AG04449 (cell line): ENCODE data around the gene LTB4R2.
"Not testable (repeated sequence)": the region's sequence is repeated elsewhere in the genome, so short reads cannot be mapped to it uniquely, and the experiment has no call there.

Experiments used
- CTCF ChIA-PET: fragments of 350-600 bp; formaldehyde crosslinking; extraction: SDS; loops from one replicate; lab custom pipeline; 2021; ENCODE audit warnings: antibody characterized with exemption; lab: Yijun Ruan, JAX
- POLR2A ChIA-PET: fragments of 400-600, 350-600 bp; formaldehyde crosslinking; extraction: SDS; loops from one replicate; lab custom pipeline; 2020; ENCODE audit warnings: antibody characterized with exemption, inconsistent platforms; lab: Yijun Ruan, JAX
- DNase-seq: peaks from one replicate; pipeline ENCODE4 v3.0.0-alpha.2; 2010; ENCODE audit warnings: low read depth, low spot score
- H3K4me3 ChIP-seq: 2 replicates; pipeline ENCODE4 v1.5.1; 2011; ENCODE audit warnings: low read depth, mild to moderate bottlenecking, control low read depth, low read length
- CTCF ChIP-seq: IDR thresholded peaks from one replicate; pipeline ENCODE4 v1.5.1; 2011; ENCODE audit warnings: mild to moderate bottlenecking, moderate library complexity, low read length, control low read depth, inconsistent platforms; ENCODE audit not compliant: insufficient read depth; ENCODE audit errors: missing control alignments

Gene LTB4R2

GRCh38 chr14:24325041-24325530 lies 15.1 kb downstream of the LTB4R2 start:
- TF ChIP-seq CTCF: no peak
- H3K4me3 ChIP-seq: no peak overlapping the region
- POLR2A ChIA-PET: no interaction called here
- no peak for DNase-seq
- CTCF ChIA-PET: interaction anchor here (1.2 to 37.5 kb wide), 7 partner anchors 8 to 353 kb away, joined by 3 to 1633 read pairs (median 4); partner anchors contain the start of genes ADCY4, CBLN3, CIDEB and DHRS1

GRCh38 chr14:24325963-24326362 lies 16.0 kb downstream of the LTB4R2 start:
- ChIA-PET POLR2A (no interaction called here), CTCF (interaction anchor here (0.6 to 37.5 kb wide), 5 partner anchors 7 to 101 kb away, joined by 3 to 1633 read pairs (median 114); partner anchors contain the start of genes ADCY4, CBLN3, CIDEB and DHRS1)
- DNase-seq: no peak
- no peak overlapping the region for H3K4me3 ChIP-seq
- TF ChIP-seq CTCF: no peak

- ChIA-PET CTCF (interaction anchor here (1.1 to 37.5 kb wide), 9 partner anchors 8 to 100 kb away, joined by 3 to 1633 read pairs (median 14); partner anchors contain the start of genes CBLN3, CIDEB, DHRS1 and KHNYN), POLR2A (no interaction called here)
- H3K4me3 ChIP-seq: no peak overlapping the region
- no peak for TF ChIP-seq CTCF
- DNase-seq: no peak
These were observed 17.4 kb downstream of the LTB4R2 start for GRCh38 chr14:24327303-24327702.

- TF ChIP-seq CTCF: peak; percentile 17
- POLR2A ChIA-PET: not testable (repeated sequence)
These were observed 18.0 kb downstream of the LTB4R2 start for GRCh38 chr14:24327914-24328313.

GRCh38 chr14:24329073-24329663 lies 19.2 kb downstream of the LTB4R2 start:
- H3K4me3 ChIP-seq: no peak overlapping the region
- no peak for TF ChIP-seq CTCF
- no peak for DNase-seq
- CTCF ChIA-PET: interaction anchor here (1.0 to 37.5 kb wide), 9 partner anchors 10 to 98 kb away, joined by 3 to 1633 read pairs (median 14); partner anchors contain the start of genes CBLN3, CIDEB, DHRS1 and KHNYN
- POLR2A ChIA-PET: no interaction called here

More at GRCh38 chr14:24327914-24328313, 18.0 kb downstream of the LTB4R2 start:
- CTCF ChIA-PET: interaction anchor here (0.5 to 37.5 kb wide), 12 partner anchors 9 to 343 kb away, joined by 3 to 1633 read pairs (median 6); partner anchors contain the start of genes CBLN3, CIDEB, DHRS1 and KHNYN
- not testable (repeated sequence) for DNase-seq, H3K4me3 ChIP-seq

GRCh38 chr14:24329736-24330135 lies 19.8 kb downstream of the LTB4R2 start:
- TF ChIP-seq CTCF: no peak
- POLR2A ChIA-PET: no interaction called here
- no peak for DNase-seq
- no peak overlapping the region for H3K4me3 ChIP-seq
- CTCF ChIA-PET: interaction anchor here (1.0 to 37.5 kb wide), 9 partner anchors 9 to 98 kb away, joined by 3 to 1633 read pairs (median 23); partner anchors contain the start of genes CBLN3, CIDEB, DHRS1 and KHNYN
